Left colon (tissue), 2 donors: ENCODE results near the gene SEMA5A. TPM values are rescaled to one million over a fixed set of nuclear protein-coding genes. Genes with fewer than 3 reads are reported as not detected.
A peak's percentile ranks its signal among the peaks of the same experiment; 100 is the strongest.

Source experiments
- ATAC-seq: fragments of 200-7000 bp; cut with Tn5 transposase; one replicate; pipeline ENCODE4 v1.9.1; 2020; ENCODE audit warnings: mild to moderate bottlenecking, moderate library complexity
- DNase-seq, 2 donors: peaks; one replicate each; pipeline ENCODE4 v3.0.0-alpha.2; 2020
- intact Hi-C, 2 donors: fragments of 100-400 bp; cut with DNase I in 1 of 2; cut with micrococcal nuclease in 1 of 2; formaldehyde crosslinking; loops; one replicate each; pipeline versions ENCODE4 v1.11.2 to v1.14.0; 2022; cut with DNase I, micrococcal nuclease
- long read RNA-seq: library from polyadenylated mRNA; unstranded; transcript quantifications from one replicate; pipeline ENCODE4 v2.0.0, GENCODE V29; 2021
- total RNA-seq, 2 donors: library from RNA; stranded (reverse); fragmentation: NEBNext Ultra II Directional; extraction: Animal tissue kit (Norgen Biotek cat#: 25700); gene quantifications; one replicate each; pipeline ENCODE4 v1.2.1, GENCODE V29; 2021
- donor health status: DM: no; HTN: no; CAD: no.
- donor health status: DM: yes; HTN: yes; CAD: no.

SEMA5A gene
- 10 to 100 TPM; 33.8 to 37.4 TPM for total RNA-seq
- long read RNA-seq, partial matches to known transcripts, result 2 of 11 reads
- long read RNA-seq, other reads (novel, unspliced or antisense), result 9 of 11 reads

- DNase-seq, result peak; percentile 87 to 88
- peak; percentile 70 for ATAC-seq
- intact Hi-C loops, result loop anchor here in 1 of 2 donors (10.0 kb wide), 1 partner anchor 181 kb away; no protein-coding TSS in a partner anchor
Observed at GRCh38 chr5:9545992-9546851, at the start of gene SEMA5A. Gene SEMA5A (minus strand): TSS chr5:9546075. CDS start chr5:9379946, 166,129 bp downstream.

- intact Hi-C loops, result no loop called here
- no peak for ATAC-seq
- no peak for DNase-seq
Observed at GRCh38 chr5:9594913-9595312, 49.0 kb upstream of the SEMA5A start.

- intact Hi-C loops, result no loop called here
- ATAC-seq, result no peak
Observed at GRCh38 chr5:9589049-9589835, 43.4 kb upstream of the SEMA5A start.

GRCh38 chr5:9588254-9588653, 42.4 kb upstream of the SEMA5A start:
- intact Hi-C loops, result no loop called here
- no peak for DNase-seq
- ATAC-seq, result no peak

More at GRCh38 chr5:9589049-9589835, 43.4 kb upstream of the SEMA5A start:
- no peak for DNase-seq

- ATAC-seq, result no peak
- no peak for DNase-seq
- intact Hi-C loops, result no loop called here
Observed at GRCh38 chr5:9587135-9587534, 41.3 kb upstream of the SEMA5A start.

- intact Hi-C loops, result no loop called here
- DNase-seq (no peak), ATAC-seq (no peak)
Observed at GRCh38 chr5:9582406-9582805, 36.5 kb upstream of the SEMA5A start.

GRCh38 chr5:9573796-9574195, 27.9 kb upstream of the SEMA5A start:
- ATAC-seq (no peak), DNase-seq (no peak)
- intact Hi-C loops, result no loop called here

- DNase-seq (no peak), ATAC-seq (no peak)
- intact Hi-C loops, result no loop called here
Observed at GRCh38 chr5:9572246-9572645, 26.4 kb upstream of the SEMA5A start.

- no peak for DNase-seq
Observed at GRCh38 chr5:9570876-9571275, 25.0 kb upstream of the SEMA5A start.

GRCh38 chr5:9567039-9567438, 21.2 kb upstream of the SEMA5A start:
- no peak for DNase-seq
- intact Hi-C loops, result no loop called here

More at GRCh38 chr5:9570876-9571275, 25.0 kb upstream of the SEMA5A start:
- ATAC-seq, result peak; percentile 68
- intact Hi-C loops, result no loop called here

GRCh38 chr5:9564752-9565151, 18.9 kb upstream of the SEMA5A start:
- ATAC-seq (no peak), DNase-seq (no peak)
- intact Hi-C loops, result no loop called here

More at GRCh38 chr5:9567039-9567438, 21.2 kb upstream of the SEMA5A start:
- ATAC-seq, result peak; percentile 88

GRCh38 chr5:9562141-9562540, 16.3 kb upstream of the SEMA5A start:
- ATAC-seq (no peak), DNase-seq (no peak)
- intact Hi-C loops, result no loop called here

- DNase-seq (peak in 1 of 2 donors; percentile 39), ATAC-seq (peak; percentile 71)
- intact Hi-C loops, result no loop called here
Observed at GRCh38 chr5:9559965-9560364, 14.1 kb upstream of the SEMA5A start.

GRCh38 chr5:9558319-9558965, 12.6 kb upstream of the SEMA5A start:
- intact Hi-C loops, result no loop called here
- peak; percentile 61 to 63 for DNase-seq
- ATAC-seq, result peak; percentile 65

- intact Hi-C loops, result no loop called here
- ATAC-seq, result no peak
- DNase-seq, result no peak
Observed at GRCh38 chr5:9557696-9558095, 11.8 kb upstream of the SEMA5A start.

- no peak for ATAC-seq
- DNase-seq, result no peak
- intact Hi-C loops, result no loop called here
Observed at GRCh38 chr5:9555961-9556360, 10.1 kb upstream of the SEMA5A start.

- intact Hi-C loops, result no loop called here
- ATAC-seq (peak; percentile 55), DNase-seq (no peak)
Observed at GRCh38 chr5:9554122-9554521, 8.2 kb upstream of the SEMA5A start.

- intact Hi-C loops, result no loop called here
- DNase-seq, result peak; percentile 74 to 80
- ATAC-seq, result peak; percentile 85
Observed at GRCh38 chr5:9553561-9553960, 7.7 kb upstream of the SEMA5A start.
